ENCODE data around the gene FAIM.

Gene FAIM

GRCh38 chr3:138638641-138639040, 30.1 kb downstream of the FAIM start:
- no peak for DNase-seq
- H3K36me3 ChIP-seq (replicated peaks; ENCODE audit: insufficient read depth, low read length): no peaks in the 10 kb centered on the region
- H3K27ac ChIP-seq (ENCODE audit: low read length): no peak overlapping the region
- H3K9ac ChIP-seq (ENCODE audit: low read length): no peak overlapping the region
- no peak overlapping the region for H3K4me3 ChIP-seq (ENCODE audit: low read length)
- no peaks in the 10 kb centered on the region for H4K20me1 ChIP-seq (ENCODE audit: insufficient read depth, low read length)
- TF ChIP-seq, protein P1, sequence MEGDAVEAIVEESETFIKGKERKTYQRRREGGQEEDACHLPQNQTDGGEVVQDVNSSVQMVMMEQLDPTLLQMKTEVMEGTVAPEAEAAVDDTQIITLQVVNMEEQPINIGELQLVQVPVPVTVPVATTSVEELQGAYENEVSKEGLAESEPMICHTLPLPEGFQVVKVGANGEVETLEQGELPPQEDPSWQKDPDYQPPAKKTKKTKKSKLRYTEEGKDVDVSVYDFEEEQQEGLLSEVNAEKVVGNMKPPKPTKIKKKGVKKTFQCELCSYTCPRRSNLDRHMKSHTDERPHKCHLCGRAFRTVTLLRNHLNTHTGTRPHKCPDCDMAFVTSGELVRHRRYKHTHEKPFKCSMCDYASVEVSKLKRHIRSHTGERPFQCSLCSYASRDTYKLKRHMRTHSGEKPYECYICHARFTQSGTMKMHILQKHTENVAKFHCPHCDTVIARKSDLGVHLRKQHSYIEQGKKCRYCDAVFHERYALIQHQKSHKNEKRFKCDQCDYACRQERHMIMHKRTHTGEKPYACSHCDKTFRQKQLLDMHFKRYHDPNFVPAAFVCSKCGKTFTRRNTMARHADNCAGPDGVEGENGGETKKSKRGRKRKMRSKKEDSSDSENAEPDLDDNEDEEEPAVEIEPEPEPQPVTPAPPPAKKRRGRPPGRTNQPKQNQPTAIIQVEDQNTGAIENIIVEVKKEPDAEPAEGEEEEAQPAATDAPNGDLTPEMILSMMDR (IDR thresholded peaks at IDR 0.05; ENCODE audit: low read length): no peak
- TF ChIP-seq EZH2phosphoT487 (IDR thresholded peaks at IDR 0.05; ENCODE audit: low read length) (no peak), EZH2 (optimal IDR thresholded peaks at IDR 0.05; ENCODE audit: low read depth, low read length) (no peak)
- no peaks in the 10 kb centered on the region for H3K9me2 ChIP-seq (replicated peaks; ENCODE audit: insufficient read depth, low read length)
- H3K27me3 ChIP-seq (replicated peaks; ENCODE audit: insufficient read depth, low read length): no peaks in the 10 kb centered on the region
- no peaks in the 10 kb centered on the region for H3K9me3 ChIP-seq (replicated peaks; ENCODE audit: insufficient read depth, low read length)
- H3K4me1 ChIP-seq (ENCODE audit: low read length): no peaks in the 10 kb centered on the region
- no peaks in the 10 kb centered on the region; the same call in 1 of the 2 replicates for H3F3A ChIP-seq (ENCODE audit: insufficient read depth, low read length)
- H3K79me2 ChIP-seq (ENCODE audit: low read length): no peaks in the 10 kb centered on the region
- no peak overlapping the region for H3K4me2 ChIP-seq (ENCODE audit: low read depth, low read length)
- no peak overlapping the region for H2AFZ ChIP-seq (ENCODE audit: low read length)

DNA sequence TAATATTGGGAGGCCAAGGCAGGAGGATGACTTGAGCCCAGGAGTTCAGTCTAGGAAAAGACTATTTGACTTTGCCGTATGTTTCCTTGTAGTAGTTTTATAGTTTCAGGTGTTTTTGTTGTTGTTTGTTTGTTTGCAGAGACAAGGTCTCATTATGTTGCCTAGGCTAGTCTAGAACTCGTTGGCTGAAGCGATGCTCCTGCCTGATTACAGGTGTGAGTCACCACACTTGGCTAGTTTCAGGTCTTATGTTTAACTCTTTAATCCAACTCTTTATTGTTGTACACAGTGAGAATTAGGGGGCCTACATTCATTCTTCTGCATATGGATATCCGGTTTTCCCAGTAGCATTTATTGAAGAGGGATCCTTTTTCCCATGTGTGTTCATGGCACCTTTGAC, 32.0 kb downstream of the FAIM start:
- no peak for DNase-seq
- Histone ChIP-seq H3K79me2 (ENCODE audit: low read length) (no peaks in the 10 kb centered on the region), H3K27ac (ENCODE audit: low read length) (no peak overlapping the region), H3K4me3 (ENCODE audit: low read length) (no peak overlapping the region), H3K36me3 (replicated peaks; ENCODE audit: insufficient read depth, low read length) (no peaks in the 10 kb centered on the region), H2AFZ (ENCODE audit: low read length) (no peak overlapping the region), H3F3A (ENCODE audit: insufficient read depth, low read length) (no peaks in the 10 kb centered on the region; the same call in 1 of the 2 replicates), H3K9me3 (replicated peaks; ENCODE audit: insufficient read depth, low read length) (no peaks in the 10 kb centered on the region), H3K4me1 (ENCODE audit: low read length) (no peaks in the 10 kb centered on the region), H3K9ac (ENCODE audit: low read length) (no peak overlapping the region), H3K9me2 (replicated peaks; ENCODE audit: insufficient read depth, low read length) (no peaks in the 10 kb centered on the region), H4K20me1 (ENCODE audit: insufficient read depth, low read length) (no peaks in the 10 kb centered on the region), H3K27me3 (replicated peaks; ENCODE audit: insufficient read depth, low read length) (no peaks in the 10 kb centered on the region), H3K4me2 (ENCODE audit: low read depth, low read length) (no peak overlapping the region)
- TF ChIP-seq EZH2 (optimal IDR thresholded peaks at IDR 0.05; ENCODE audit: low read depth, low read length): no peak

DNA sequence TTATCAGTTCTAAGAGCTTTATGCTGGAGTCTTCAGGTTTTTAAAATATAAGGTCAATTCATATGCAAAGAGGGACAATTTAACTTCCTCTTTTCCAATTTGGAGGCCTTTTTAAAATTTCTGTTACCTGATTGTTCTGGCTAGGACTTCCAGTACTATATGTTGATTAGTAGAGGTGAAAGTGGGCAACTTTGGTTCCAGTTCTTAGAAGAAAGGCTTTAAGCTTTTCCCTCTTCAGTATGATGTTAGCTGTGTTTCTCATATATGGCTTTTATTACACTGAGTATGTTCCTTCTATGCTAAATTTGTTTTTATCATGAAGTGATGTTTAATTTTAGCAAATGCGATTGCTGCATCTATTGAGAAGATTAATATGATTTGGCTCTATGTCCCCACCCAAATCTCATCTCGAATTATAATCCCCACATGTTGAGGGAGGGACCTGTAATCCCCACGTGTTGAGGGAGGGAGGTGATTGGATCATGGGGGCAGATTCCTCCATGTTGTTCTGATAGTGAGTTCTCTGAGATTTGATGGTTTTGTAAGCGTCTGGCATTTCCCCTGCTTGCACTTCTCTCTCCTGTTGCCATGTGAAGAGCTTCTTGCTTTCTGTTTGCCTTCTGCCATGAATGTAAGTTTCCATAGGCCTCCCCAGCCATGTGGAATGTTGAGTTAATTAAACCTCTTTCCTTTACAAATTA, 33.8 kb downstream of the FAIM start:
- H3K4me3 ChIP-seq (ENCODE audit: low read length): no peak overlapping the region
- no peaks in the 10 kb centered on the region for H4K20me1 ChIP-seq (ENCODE audit: insufficient read depth, low read length)
- no peaks in the 10 kb centered on the region for H3K9me3 ChIP-seq (replicated peaks; ENCODE audit: insufficient read depth, low read length)
- no peaks in the 10 kb centered on the region for H3K4me1 ChIP-seq (ENCODE audit: low read length)
- H3K9ac ChIP-seq (ENCODE audit: low read length): no peak overlapping the region
- H3K36me3 ChIP-seq (replicated peaks; ENCODE audit: insufficient read depth, low read length): no peaks in the 10 kb centered on the region
- H3K27me3 ChIP-seq (replicated peaks; ENCODE audit: insufficient read depth, low read length): no peaks in the 10 kb centered on the region
- H3K9me2 ChIP-seq (replicated peaks; ENCODE audit: insufficient read depth, low read length): no peaks in the 10 kb centered on the region
- H3K4me2 ChIP-seq (ENCODE audit: low read depth, low read length): no peak overlapping the region
- H3K27ac ChIP-seq (ENCODE audit: low read length): no peak overlapping the region
- TF ChIP-seq EZH2 (optimal IDR thresholded peaks at IDR 0.05; ENCODE audit: low read depth, low read length) (no peak), EZH2phosphoT487 (IDR thresholded peaks at IDR 0.05; ENCODE audit: low read length) (no peak)
- TF ChIP-seq, protein P1 (IDR thresholded peaks at IDR 0.05; ENCODE audit: low read length): no peak
- H3K79me2 ChIP-seq (ENCODE audit: low read length): no peaks in the 10 kb centered on the region
- no peaks in the 10 kb centered on the region; the same call in 1 of the 2 replicates for H3F3A ChIP-seq (ENCODE audit: insufficient read depth, low read length)
- H2AFZ ChIP-seq (ENCODE audit: low read length): no peak overlapping the region
- DNase-seq: no peak

- H4K20me1 ChIP-seq (ENCODE audit: insufficient read depth, low read length): no peaks in the 10 kb centered on the region
- H3F3A ChIP-seq (ENCODE audit: insufficient read depth, low read length): no peaks in the 10 kb centered on the region; the same call in 1 of the 2 replicates
- TF ChIP-seq, protein P1 (IDR thresholded peaks at IDR 0.05; ENCODE audit: low read length): no peak
- TF ChIP-seq EZH2phosphoT487 (IDR thresholded peaks at IDR 0.05; ENCODE audit: low read length) (no peak), EZH2 (optimal IDR thresholded peaks at IDR 0.05; ENCODE audit: low read depth, low read length) (no peak)
- no peaks in the 10 kb centered on the region for H3K4me1 ChIP-seq (ENCODE audit: low read length)
- no peaks in the 10 kb centered on the region for H3K27me3 ChIP-seq (replicated peaks; ENCODE audit: insufficient read depth, low read length)
- H3K27ac ChIP-seq (ENCODE audit: low read length): no peak overlapping the region
- H3K9me2 ChIP-seq (replicated peaks; ENCODE audit: insufficient read depth, low read length): no peaks in the 10 kb centered on the region
- H3K36me3 ChIP-seq (replicated peaks; ENCODE audit: insufficient read depth, low read length): no peaks in the 10 kb centered on the region
- no peaks in the 10 kb centered on the region for H3K79me2 ChIP-seq (ENCODE audit: low read length)
- no peak overlapping the region for H3K4me2 ChIP-seq (ENCODE audit: low read depth, low read length)
- H2AFZ ChIP-seq (ENCODE audit: low read length): no peak overlapping the region
- H3K9me3 ChIP-seq (replicated peaks; ENCODE audit: insufficient read depth, low read length): no peaks in the 10 kb centered on the region
- no peak overlapping the region for H3K9ac ChIP-seq (ENCODE audit: low read length)
- DNase-seq: no peak
- no peak overlapping the region for H3K4me3 ChIP-seq (ENCODE audit: low read length)
These were observed 34.3 kb downstream of the FAIM start for GRCh38 chr3:138642927-138643253.

Data from MM.1S (cell line).